HG03342 (cell line): ENCODE results near the gene NOL3.

Source experiments
- ATAC-seq: cut with Tn5 transposase; IDR thresholded peaks from one replicate; pipeline ENCODE4 v1.9.1; 2021; ENCODE audit warnings: mild to moderate bottlenecking, moderate library complexity; ENCODE audit not compliant: unreplicated experiment

The NOL3 gene

GRCh38 chr16:67202426-67202825, 32.1 kb downstream of the NOL3 start:
- no peak for ATAC-seq

DNA sequence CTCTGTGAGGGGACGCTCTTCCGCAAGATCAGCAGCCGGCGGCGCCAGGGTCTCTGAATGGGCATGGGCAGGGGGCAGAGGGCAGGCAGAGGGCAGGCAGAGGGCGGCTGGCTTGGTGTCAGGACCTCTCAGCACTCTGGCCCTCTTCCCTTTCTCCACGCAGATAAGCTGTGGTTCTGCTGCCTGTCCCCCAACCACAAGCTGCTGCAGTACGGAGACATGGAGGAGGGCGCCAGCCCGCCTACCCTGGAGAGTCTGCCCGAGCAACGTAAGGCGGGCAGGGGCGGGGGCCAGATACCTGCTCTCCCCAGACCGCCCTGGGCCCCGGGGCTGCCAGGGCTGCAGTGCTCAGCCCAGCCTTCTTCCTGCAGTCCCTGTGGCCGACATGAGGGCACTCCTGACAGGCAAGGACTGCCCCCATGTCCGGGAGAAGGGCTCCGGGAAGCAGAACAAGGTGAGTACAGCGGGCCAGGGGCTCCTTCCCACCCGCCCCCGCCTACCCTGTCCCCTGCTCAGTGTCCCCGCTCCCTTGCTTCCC, 32.7 kb downstream of the NOL3 start:
- no peak for ATAC-seq

DNA sequence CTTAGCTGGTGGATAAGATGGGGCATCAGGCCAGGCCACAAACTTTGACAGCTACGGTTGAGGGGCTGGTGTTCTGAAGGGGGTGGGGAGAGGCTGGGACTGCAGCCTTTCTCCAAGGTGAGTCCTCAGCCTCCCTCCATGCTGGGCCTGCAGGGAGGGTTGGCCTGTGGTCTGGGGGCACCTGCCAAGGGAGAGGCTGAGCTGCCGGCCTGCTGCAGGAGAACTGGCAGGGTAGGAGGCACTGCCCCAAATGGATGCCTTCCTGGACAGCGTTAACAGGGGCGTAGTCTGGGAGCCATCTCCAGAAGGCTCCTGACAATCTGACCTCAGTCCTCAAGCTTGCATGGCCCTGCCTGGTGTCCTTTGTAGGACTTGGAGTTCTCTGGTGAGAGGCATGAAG, 33.7 kb downstream of the NOL3 start:
- no peak for ATAC-seq

GRCh38 chr16:67206129-67206837, 35.9 kb downstream of the NOL3 start:
- ATAC-seq, result no peak

DNA sequence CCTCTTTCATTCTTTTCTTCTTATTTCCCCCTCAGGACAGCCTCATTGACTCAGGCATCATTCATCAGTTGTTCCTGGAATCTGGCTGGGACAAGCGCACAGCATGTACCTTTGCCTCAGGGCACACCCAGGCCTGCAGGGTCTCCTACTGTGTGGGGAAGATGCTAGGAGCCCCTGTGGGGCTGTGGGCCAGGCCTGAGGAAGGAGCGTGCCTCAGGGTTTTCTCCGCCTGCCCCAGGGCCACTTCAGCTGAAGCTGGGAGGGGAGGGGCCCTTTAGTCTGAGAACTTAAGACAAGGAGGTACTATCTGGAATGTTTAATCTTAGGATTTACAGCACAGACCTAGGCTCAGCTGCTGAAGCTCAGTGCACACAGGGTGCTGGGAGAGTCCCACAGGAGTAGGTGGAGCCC, 36.5 kb downstream of the NOL3 start:
- ATAC-seq, result no peak

- ATAC-seq, result no peak
These were observed 37.1 kb downstream of the NOL3 start for GRCh38 chr16:67207249-67208091.

DNA sequence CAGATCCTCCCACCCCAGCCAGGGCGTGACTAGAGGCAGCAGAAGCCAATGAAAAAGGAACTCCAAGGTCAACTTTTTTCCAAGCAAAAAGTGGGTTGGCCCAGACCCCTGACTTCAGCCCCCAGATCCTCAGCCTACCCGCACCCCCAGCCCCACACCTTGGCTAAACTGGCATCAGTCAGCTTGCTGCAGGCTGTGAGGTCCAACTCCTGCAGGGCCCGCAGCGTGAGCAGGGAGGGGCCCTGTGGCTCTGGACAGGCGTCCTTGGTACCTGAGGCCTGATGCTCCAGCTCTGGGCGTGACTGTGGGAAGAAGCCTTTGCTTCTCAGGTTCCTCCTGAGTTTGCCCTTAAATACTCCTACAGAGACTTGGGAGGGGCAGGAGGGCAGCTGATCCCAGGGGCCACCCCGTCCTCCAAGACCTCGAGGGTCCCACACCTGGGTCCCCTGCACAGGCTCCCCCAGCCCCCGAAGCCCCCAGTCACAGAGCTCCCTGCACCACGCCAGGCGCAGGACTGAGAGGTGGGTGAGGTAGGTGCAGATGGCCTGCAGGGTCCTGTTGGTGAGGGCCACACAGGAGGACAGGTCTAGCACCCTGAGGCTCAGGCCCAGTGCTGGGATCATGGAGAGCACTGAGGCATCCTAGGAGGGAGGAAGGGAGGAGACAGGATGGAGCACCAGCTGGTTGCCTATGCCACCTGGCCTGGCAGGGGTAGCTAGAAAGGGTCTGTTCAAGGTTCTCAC, 38.0 kb downstream of the NOL3 start:
- ATAC-seq, result no peak

DNA sequence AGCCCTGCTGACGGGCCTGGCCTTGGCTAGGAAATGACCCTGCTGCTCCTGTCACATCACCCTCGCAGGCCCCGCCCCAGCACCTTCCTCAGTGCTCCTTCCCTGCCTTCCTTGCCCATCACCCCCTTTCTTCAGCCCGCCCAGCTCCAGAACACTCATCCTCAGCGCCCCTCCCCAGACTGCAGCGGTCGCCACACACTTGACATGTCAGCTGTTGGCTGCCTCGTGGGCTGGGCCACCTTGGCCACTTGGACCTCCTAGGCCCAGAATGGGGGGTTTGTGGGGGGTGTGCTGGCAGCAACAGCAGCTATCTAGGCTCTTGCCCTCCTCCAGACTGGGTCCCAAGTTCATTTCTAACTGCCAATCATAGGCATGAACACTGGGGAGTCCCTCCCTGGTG, 39.2 kb downstream of the NOL3 start:
- ATAC-seq, result no peak

GRCh38 chr16:67210069-67210937, 40.0 kb downstream of the NOL3 start:
- ATAC-seq, result no peak

- ATAC-seq, result no peak
These were observed 41.3 kb downstream of the NOL3 start for GRCh38 chr16:67211674-67212073.

- no peak for ATAC-seq
These were observed 42.4 kb downstream of the NOL3 start for GRCh38 chr16:67212766-67213165.

- no peak for ATAC-seq
These were observed 43.1 kb downstream of the NOL3 start for GRCh38 chr16:67213197-67214019.

DNA sequence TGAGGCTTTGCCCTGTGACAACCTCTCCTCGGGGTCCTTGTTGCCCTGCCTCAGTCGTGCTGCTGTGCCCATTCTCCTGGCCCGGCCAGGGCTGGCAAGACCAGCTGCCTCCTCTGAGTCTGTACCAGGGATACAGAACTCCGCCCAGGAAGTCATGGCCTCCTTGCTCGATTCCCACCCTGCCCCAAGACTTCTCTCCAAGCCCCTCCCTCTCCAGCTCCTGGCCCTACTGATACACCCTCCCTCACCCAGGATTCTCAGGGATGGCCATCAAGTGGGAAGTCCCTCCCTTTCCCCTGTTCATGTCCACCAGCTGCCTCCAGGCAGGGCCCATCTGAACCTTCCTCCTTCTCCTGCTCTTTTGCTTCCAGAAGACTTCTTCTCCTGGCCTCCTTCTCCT, 45.4 kb downstream of the NOL3 start:
- ATAC-seq, result no peak

DNA sequence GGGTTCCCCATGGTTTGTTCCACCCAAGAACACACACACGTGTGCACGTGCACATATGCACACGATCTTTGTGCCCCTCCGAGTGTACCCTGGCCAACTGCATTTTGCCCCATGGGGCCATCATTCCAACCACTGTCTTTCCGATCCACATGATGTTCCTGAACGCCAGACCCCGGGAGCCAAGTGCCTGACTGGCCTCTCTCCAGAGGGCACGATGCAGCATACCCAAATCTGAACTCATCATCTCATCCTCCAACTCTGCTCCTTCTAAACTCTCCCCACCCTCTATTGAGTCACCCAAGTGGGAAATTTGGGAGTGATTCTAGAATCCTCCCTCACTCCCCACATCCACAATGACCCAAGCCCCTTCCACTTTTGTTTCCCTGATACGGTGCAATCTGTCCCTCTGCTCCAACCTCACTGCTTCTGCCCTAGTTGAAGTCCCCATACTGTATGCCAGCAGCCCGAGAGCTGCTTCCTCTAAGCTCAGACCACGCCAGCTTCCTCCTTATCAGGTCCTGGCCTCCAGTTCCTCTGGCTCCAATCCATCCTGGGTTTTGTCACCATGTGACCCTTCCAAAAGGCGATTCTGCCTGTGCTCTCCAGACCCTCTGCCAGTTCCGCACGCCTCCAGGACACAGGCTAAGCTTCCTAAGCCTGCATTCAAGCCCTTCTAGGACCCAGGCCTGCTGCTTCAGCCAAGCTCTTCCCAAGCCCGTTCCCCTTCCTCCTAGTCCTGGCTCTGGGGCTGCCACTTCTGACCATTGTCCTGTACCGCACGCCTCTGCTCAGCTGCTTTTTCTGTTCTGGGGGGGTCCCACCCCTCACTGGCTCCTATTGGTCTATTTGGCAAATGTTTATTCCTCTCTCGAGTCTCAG, 46.5 kb downstream of the NOL3 start:
- no peak for ATAC-seq

DNA sequence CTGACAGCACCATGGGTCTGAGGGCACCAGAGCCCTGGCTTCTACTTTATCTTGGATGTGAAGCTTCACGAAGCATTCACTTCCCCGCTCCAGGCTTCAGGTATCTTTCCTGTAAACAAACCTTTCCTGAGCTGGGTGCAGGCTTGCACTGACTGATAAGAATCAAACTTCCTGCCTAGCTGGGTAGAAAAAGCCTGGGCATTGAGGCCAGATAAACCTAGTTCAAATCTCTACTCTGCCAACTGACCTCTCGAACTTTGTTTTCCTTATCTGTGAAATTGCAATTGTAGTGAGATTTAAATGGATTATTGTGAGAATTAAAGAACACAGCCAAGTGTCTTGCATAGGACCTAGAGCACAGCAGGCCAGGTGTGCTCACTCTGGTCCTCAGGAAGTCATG, 53.7 kb downstream of the NOL3 start:
- ATAC-seq, result no peak
